ENCODE data around the gene RGPD3.
"Not testable (repeated sequence)": the region's sequence is repeated elsewhere in the genome, so short reads cannot be mapped to it uniquely, and the experiment has no call there.

Gene RGPD3

DNA sequence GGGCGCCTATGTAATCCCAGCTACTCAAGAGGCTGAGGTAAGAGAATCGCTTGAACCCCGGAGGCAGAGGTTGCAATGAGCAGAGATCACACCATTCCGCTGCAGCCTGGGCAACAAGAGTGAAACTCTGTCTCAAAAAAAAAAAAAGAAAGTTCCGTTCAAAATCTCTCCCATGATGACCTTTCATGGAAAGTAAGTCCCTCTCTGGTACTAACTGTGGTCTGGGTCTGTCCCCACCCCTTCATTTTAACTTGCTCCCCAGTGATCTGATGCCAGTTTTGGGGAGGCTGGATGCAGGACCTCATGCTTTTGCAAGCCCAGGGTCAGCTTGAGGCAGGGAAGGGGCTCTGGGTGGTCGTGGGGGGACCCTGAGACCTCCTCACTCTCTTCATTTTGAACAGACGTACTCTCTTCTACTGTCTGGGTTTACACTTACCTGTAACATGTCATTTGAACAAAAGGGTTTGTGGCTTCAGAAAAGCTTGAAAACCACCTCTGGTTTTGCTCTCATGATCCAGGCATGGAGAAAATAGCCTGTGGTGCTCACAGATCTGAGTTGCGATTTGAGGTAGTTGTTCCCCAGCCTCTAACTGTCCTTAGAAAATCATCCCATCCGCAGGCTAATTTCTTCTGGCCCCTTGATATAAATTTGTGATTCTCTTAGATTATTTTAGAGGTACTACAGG, 37.9 kb upstream of the RGPD3 start:
- H3K9me3 Mint-ChIP-seq; H3K36me3 Mint-ChIP-seq (ENCODE audit: low read depth); DNase-seq; H3K4me3 Mint-ChIP-seq; H3K27ac Mint-ChIP-seq; H3K27me3 Mint-ChIP-seq (ENCODE audit: low read depth, poor library complexity): not testable (repeated sequence)
- H3K4me1 Mint-ChIP-seq, result peaks cover 20% of the 10 kb centered on the region

DNA sequence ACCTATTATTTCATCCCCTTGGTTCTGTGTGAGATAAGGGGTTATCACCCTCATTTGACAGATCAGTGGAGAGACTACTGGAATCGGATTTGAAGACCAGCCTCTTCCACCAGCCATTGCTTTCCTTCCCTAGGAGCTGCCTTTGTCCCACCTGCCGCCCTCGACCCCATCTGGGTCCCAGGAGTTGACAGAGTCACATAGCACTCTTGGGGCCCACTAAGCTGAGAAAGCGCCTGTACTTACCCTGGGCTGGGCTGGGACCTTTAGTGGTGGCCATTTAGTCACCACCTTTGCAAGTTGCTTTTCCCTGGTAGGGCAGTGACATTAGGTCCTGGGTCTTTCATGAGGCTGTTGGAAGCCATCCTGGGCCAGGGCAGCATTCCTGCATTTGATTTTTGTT, 36.6 kb upstream of the RGPD3 start:
- not testable (repeated sequence) for H3K27me3 Mint-ChIP-seq (ENCODE audit: low read depth, poor library complexity); H3K4me3 Mint-ChIP-seq; H3K9me3 Mint-ChIP-seq; H3K36me3 Mint-ChIP-seq (ENCODE audit: low read depth); DNase-seq
- Mint-ChIP-seq H3K4me1 (peaks cover 14% of the 10 kb centered on the region), H3K27ac (peak overlapping the region; percentile 87)

- not testable (repeated sequence) for DNase-seq; H3K9me3 Mint-ChIP-seq; H3K4me3 Mint-ChIP-seq; H3K36me3 Mint-ChIP-seq (ENCODE audit: low read depth); H3K27ac Mint-ChIP-seq; H3K27me3 Mint-ChIP-seq (ENCODE audit: low read depth, poor library complexity)
- peaks cover 13% of the 10 kb centered on the region for H3K4me1 Mint-ChIP-seq
Measured at GRCh38 chr2:106504192-106504591, 36.0 kb upstream of the RGPD3 start.

DNA sequence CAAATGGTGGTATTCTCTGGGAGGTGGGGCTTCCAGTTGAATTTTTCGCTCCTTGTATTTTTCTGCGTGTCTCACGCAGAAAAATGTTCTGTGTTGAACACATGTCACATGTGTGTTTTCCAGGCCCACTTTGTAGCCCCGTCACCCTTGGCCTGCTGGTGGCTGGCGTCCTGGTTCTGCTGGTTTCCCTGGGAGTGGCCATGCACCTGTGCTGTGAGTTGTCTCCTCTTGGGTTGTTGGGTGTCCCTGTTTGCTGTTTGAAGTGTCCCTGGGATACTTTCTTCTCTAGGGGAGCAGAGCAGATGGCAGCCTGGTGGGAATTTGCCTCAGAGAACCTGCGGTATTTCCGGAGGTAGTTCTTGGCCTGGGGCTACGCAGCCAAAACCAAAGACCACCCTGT, 34.1 kb upstream of the RGPD3 start:
- not testable (repeated sequence) for H3K4me1 Mint-ChIP-seq; DNase-seq; H3K27me3 Mint-ChIP-seq (ENCODE audit: low read depth, poor library complexity); H3K27ac Mint-ChIP-seq; H3K36me3 Mint-ChIP-seq (ENCODE audit: low read depth); H3K9me3 Mint-ChIP-seq; H3K4me3 Mint-ChIP-seq

GRCh38 chr2:106500350-106500749, 32.1 kb upstream of the RGPD3 start:
- H3K36me3 Mint-ChIP-seq (ENCODE audit: low read depth); DNase-seq; H3K27ac Mint-ChIP-seq; H3K4me1 Mint-ChIP-seq; H3K27me3 Mint-ChIP-seq (ENCODE audit: low read depth, poor library complexity); H3K4me3 Mint-ChIP-seq; H3K9me3 Mint-ChIP-seq: not testable (repeated sequence)

DNA sequence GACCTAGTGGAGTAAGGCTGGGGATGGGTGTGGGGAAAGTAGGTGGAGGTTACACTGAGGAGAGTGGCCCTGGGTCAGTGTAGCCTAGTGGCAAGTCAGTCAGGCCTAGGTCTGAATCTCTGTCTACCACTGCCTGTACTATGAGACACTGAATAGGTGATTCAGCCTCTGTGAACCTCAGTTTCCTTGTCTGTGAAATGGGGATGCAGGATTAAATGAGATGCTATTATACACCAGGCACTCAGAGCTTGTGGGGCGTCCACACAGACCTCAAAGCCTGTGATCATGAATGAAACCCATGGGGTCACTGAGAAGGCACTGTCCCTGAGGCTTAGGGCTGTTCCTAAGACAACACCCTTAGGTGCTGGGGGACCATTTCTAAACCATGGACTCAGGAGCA, 30.3 kb upstream of the RGPD3 start:
- H3K9me3 Mint-ChIP-seq; H3K4me3 Mint-ChIP-seq; DNase-seq; H3K27me3 Mint-ChIP-seq (ENCODE audit: low read depth, poor library complexity); H3K36me3 Mint-ChIP-seq (ENCODE audit: low read depth); H3K27ac Mint-ChIP-seq; H3K4me1 Mint-ChIP-seq: not testable (repeated sequence)

DNA sequence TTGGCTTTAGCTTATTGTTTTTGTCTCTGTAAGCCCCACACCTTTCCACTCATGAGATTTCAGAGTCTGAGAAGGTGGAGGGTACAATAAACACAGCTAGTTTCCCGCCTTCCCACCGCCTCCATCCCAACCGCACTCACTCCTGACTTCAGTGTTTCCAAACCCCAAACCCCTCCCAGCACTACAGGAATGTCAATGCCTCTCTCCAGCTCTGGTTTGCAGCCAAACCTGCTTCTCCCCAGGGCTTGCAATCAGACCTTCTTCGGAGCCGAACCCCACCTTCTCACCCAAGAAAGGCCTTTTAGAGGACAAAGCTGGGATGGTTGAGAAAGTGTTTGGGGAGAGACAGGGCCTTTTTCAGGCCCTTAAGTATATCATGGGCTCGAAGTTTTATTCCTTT, 24.7 kb upstream of the RGPD3 start:
- peaks cover 13% of the 10 kb centered on the region for H3K4me1 Mint-ChIP-seq
- DNase-seq; H3K27me3 Mint-ChIP-seq (ENCODE audit: low read depth, poor library complexity); H3K27ac Mint-ChIP-seq; H3K9me3 Mint-ChIP-seq; H3K4me3 Mint-ChIP-seq; H3K36me3 Mint-ChIP-seq (ENCODE audit: low read depth): not testable (repeated sequence)

GRCh38 chr2:106492399-106492798, 24.2 kb upstream of the RGPD3 start:
- not testable (repeated sequence) for DNase-seq; H3K27ac Mint-ChIP-seq; H3K36me3 Mint-ChIP-seq (ENCODE audit: low read depth); H3K4me3 Mint-ChIP-seq; H3K9me3 Mint-ChIP-seq; H3K27me3 Mint-ChIP-seq (ENCODE audit: low read depth, poor library complexity)
- peaks cover 17% of the 10 kb centered on the region for H3K4me1 Mint-ChIP-seq

DNA sequence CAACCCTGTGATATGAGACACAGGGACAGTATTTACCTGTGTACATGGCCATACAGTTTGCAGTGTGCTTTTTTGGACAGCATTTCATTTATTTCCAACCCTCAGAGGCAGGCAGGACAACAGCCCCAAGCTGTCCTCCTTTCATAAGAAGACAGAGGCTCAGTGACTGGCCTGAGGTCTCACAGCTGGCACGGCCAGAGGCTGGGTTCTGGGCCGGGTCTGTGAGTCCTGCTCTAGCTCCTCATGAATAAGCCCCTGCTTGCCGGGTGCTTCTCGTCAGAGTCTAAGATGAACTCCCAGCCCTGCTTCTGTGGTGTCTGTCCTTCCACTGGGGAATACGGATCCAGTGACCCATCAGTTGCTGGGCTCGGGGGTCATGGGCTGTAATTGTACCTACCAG, 21.5 kb upstream of the RGPD3 start:
- not testable (repeated sequence) for H3K9me3 Mint-ChIP-seq; H3K27me3 Mint-ChIP-seq (ENCODE audit: low read depth, poor library complexity); H3K36me3 Mint-ChIP-seq (ENCODE audit: low read depth); DNase-seq; H3K4me3 Mint-ChIP-seq; H3K27ac Mint-ChIP-seq
- peaks cover 21% of the 10 kb centered on the region for H3K4me1 Mint-ChIP-seq

GRCh38 chr2:106487386-106488191, 19.4 kb upstream of the RGPD3 start:
- H3K9me3 Mint-ChIP-seq; H3K36me3 Mint-ChIP-seq (ENCODE audit: low read depth); H3K27me3 Mint-ChIP-seq (ENCODE audit: low read depth, poor library complexity); H3K27ac Mint-ChIP-seq: not testable (repeated sequence)
- Mint-ChIP-seq H3K4me1 (peaks cover 10% of the 10 kb centered on the region), H3K4me3 (peak overlapping the region; percentile 47)
- DNase-seq, result peak; percentile 42

- peaks cover 10% of the 10 kb centered on the region for H3K4me1 Mint-ChIP-seq
- not testable (repeated sequence) for H3K9me3 Mint-ChIP-seq; H3K27ac Mint-ChIP-seq; DNase-seq; H3K27me3 Mint-ChIP-seq (ENCODE audit: low read depth, poor library complexity); H3K36me3 Mint-ChIP-seq (ENCODE audit: low read depth)
- peak within 1 kb of the TSS; percentile 47 for H3K4me3 Mint-ChIP-seq
Measured at GRCh38 chr2:106486551-106487385, 18.6 kb upstream of the RGPD3 start, which contains the start of gene CD8B2. TSS of gene CD8B2 (plus strand) at chr2:106487364. CDS start at chr2:106487427, 63 bp downstream.

DNA sequence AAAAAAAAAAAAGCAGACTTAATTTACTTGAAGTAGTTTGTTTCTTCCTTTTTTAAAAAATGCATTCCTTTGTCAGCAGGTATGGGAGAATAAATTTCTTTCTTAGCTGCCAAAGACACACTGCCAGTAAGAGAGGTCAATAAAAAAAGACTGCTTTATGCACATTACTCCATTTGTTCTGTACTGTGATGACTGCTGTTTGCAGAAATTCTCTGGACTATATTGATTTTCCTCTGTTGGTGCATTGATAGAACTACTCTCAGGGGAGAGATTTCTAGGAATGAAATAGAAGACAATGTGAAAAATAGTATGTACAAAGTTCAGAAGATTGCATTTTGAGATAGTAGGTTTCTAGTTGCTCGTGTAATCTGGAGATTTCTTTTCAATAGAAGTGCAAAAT, 11.3 kb upstream of the RGPD3 start:
- H3K9me3 Mint-ChIP-seq; H3K4me1 Mint-ChIP-seq; H3K4me3 Mint-ChIP-seq; H3K36me3 Mint-ChIP-seq (ENCODE audit: low read depth); H3K27me3 Mint-ChIP-seq (ENCODE audit: low read depth, poor library complexity); H3K27ac Mint-ChIP-seq; DNase-seq: not testable (repeated sequence)

GRCh38 chr2:106477647-106478046, 9.4 kb upstream of the RGPD3 start:
- DNase-seq; H3K9me3 Mint-ChIP-seq; H3K27ac Mint-ChIP-seq; H3K36me3 Mint-ChIP-seq (ENCODE audit: low read depth); H3K4me1 Mint-ChIP-seq; H3K27me3 Mint-ChIP-seq (ENCODE audit: low read depth, poor library complexity); H3K4me3 Mint-ChIP-seq: not testable (repeated sequence)
